ENCODE results near the gene CCSER2. TPM values are rescaled to one million over a fixed set of nuclear protein-coding genes. Genes with fewer than 3 reads are reported as not detected.

CCSER2 gene
- total and polyA plus RNA-seq, 7 donors: 10.2 to 101 (median 83.2) TPM

DNA sequence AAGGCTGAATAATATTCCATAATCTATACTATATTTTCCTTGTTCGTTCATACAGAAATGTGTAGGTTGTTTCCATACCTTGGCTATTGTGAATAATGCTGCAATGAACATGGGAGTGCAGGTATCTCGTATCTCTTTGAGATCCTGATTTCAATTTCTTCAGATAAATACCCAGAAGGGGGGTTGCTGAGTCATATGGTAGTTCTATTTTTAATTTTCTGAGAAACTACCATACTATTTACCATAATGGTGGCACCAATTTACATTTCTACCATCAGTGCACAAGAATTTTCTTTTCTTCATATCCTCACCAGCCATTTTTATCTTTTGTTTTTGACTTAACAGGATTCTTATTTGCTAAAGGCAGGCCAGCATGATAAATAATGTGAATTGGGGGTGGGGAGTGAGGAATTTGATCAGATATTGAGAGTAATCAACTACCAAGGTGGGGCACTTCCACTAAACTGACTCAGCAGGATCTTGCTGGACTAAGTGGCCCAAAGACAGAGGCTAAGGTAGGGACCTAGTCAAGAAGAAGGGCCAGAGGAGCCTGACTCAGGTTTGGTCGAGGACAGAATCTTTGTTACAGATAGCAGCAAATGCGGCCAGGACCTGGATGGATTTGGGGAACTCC, 21.5 kb upstream of the CCSER2 start:
- WGBS, 2 donors: 73 to 78% methylated on average over 4 of the region's 4 CpGs
- Histone ChIP-seq H3K9me3 (no peaks in the 10 kb centered on the region), H3K27me3 (peaks cover 0 to 4% (median 0%) of the 10 kb centered on the region in 3 donors), H3K4me3 (no peak overlapping the region), H3K36me3 (no peaks in the 10 kb centered on the region), H3K4me1 (no peaks in the 10 kb centered on the region), H3K27ac (no peak overlapping the region)
- intact Hi-C loops (cut with DNase I): no loop called here
- DNase-seq: no peak
- TF ChIP-seq POLR2AphosphoS5 (IDR thresholded peaks at IDR 0.05) (no peak), POLR2A (IDR thresholded peaks at IDR 0.05) (no peak), EP300 (IDR thresholded peaks at IDR 0.05) (no peak)
- TF ChIP-seq, protein P1, sequence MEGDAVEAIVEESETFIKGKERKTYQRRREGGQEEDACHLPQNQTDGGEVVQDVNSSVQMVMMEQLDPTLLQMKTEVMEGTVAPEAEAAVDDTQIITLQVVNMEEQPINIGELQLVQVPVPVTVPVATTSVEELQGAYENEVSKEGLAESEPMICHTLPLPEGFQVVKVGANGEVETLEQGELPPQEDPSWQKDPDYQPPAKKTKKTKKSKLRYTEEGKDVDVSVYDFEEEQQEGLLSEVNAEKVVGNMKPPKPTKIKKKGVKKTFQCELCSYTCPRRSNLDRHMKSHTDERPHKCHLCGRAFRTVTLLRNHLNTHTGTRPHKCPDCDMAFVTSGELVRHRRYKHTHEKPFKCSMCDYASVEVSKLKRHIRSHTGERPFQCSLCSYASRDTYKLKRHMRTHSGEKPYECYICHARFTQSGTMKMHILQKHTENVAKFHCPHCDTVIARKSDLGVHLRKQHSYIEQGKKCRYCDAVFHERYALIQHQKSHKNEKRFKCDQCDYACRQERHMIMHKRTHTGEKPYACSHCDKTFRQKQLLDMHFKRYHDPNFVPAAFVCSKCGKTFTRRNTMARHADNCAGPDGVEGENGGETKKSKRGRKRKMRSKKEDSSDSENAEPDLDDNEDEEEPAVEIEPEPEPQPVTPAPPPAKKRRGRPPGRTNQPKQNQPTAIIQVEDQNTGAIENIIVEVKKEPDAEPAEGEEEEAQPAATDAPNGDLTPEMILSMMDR (IDR thresholded peaks at IDR 0.05): no peak

DNA sequence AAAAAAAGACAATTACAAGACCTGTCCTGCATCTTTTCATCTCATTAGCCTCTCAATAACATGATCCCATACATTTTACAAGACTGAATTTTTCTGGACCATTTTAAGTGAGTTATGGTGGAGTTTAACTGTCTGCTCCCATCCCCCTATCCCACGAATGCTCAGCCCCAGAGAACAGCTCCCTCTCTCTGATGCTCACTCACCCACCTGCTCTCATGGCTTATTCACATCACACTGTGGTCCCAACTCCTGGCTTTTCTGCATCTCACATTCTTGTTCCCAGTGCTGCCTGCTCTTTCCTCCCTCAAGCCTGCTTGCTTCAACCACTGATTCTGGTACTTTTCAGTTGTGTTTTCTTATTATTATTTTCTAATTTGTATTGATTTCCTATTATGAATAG, 20.4 kb upstream of the CCSER2 start:
- Histone ChIP-seq H3K36me3 (no peaks in the 10 kb centered on the region), H3K27me3 (no peaks in the 10 kb centered on the region), H3K27ac (no peak overlapping the region), H3K4me3 (no peak overlapping the region), H3K9me3 (no peaks in the 10 kb centered on the region), H3K4me1 (no peaks in the 10 kb centered on the region)
- WGBS, 2 donors: 54 to 63% methylated on average over 1 of the region's 1 CpG
- intact Hi-C loops (cut with DNase I): no loop called here
- TF ChIP-seq POLR2AphosphoS5 (IDR thresholded peaks at IDR 0.05) (no peak), POLR2A (IDR thresholded peaks at IDR 0.05) (no peak), EP300 (IDR thresholded peaks at IDR 0.05) (no peak)
- TF ChIP-seq, protein P1 (IDR thresholded peaks at IDR 0.05): no peak
- DNase-seq: no peak

DNA sequence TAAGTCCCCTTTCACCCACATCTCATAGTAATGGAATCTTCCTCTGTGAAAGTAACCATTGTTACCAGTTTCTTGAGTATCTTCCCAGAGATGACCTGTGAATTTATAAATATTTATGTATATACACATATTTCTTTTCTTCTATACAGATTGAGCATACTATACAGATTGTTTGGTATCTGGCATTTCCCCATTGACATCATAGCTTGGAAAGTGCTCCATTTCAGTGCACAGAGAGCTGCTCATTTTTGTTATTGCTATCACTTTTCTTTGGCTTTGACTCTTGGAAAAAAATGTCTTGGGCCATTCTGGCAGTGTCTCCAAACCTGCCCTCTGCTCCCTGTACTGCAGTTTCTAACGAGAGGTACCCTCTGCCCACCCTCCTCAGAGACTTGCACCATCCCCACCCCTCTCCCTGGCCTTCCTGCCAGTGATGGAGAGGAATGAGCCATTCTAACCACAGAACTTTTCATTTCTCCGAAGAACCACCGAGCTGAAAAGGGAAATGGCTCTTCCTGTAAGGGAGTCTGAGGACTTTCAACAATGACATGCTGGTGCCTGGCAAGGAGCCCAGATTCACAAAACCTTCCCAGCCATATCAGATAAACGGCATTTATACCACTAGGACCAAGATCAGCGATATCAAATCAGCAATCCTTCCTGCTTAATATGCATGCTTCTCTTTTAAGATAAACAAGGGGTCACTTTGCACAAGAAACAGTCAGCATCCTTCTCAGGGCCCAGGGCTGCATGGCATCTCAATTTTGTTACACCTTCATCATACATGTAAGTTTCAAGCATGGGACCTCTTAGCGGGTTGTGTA, 19.7 kb upstream of the CCSER2 start:
- H3K4me3 ChIP-seq: no peak overlapping the region
- no peak for DNase-seq
- H3K27me3 ChIP-seq: no peaks in the 10 kb centered on the region
- no peaks in the 10 kb centered on the region for H3K4me1 ChIP-seq
- 11 to 17% methylated on average over 6 of the region's 6 CpGs for WGBS, 2 donors
- H3K9me3 ChIP-seq: no peaks in the 10 kb centered on the region
- no peaks in the 10 kb centered on the region for H3K36me3 ChIP-seq
- no peak overlapping the region for H3K27ac ChIP-seq
- intact Hi-C loops (cut with DNase I): no loop called here
- TF ChIP-seq EP300 (IDR thresholded peaks at IDR 0.05) (no peak), POLR2AphosphoS5 (IDR thresholded peaks at IDR 0.05) (no peak), POLR2A (IDR thresholded peaks at IDR 0.05) (no peak)
- TF ChIP-seq, protein P1 (IDR thresholded peaks at IDR 0.05): no peak

DNA sequence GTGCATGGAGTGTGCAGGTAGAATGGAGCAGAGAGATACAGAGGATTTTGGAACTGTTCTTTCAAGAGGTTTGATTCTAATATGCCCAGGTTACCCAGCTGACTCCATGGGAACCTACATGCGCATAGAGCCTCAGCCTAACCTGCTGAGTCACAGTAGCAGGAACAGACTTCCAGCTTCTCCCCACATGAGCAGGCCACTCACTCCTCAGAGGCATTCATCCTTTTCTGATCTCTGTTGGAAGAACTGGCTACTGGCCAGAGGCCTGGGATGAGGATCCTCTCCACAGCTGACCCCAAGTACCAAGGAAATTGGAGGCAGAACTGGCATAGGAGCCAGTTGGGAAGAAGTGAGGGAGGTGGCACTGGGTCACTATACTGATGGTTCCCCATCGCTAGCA, 17.9 kb upstream of the CCSER2 start:
- H3K27ac ChIP-seq: no peak overlapping the region
- intact Hi-C loops (cut with DNase I): no loop called here
- no peak for TF ChIP-seq EP300 (IDR thresholded peaks at IDR 0.05)
- TF ChIP-seq, protein P1 (IDR thresholded peaks at IDR 0.05): no peak
- TF ChIP-seq POLR2AphosphoS5 (IDR thresholded peaks at IDR 0.05): no peak
- no peak for TF ChIP-seq POLR2A (IDR thresholded peaks at IDR 0.05)
- no peaks in the 10 kb centered on the region for H3K4me1 ChIP-seq
- no peaks in the 10 kb centered on the region for H3K9me3 ChIP-seq
- H3K4me3 ChIP-seq: no peak overlapping the region
- H3K36me3 ChIP-seq: no peaks in the 10 kb centered on the region
- WGBS, 2 donors: 93 to 95% methylated on average over 2 of the region's 2 CpGs
- DNase-seq: no peak
- no peaks in the 10 kb centered on the region for H3K27me3 ChIP-seq
